WTC11 (cell line): ENCODE results near the gene IP6K3. TPM values are rescaled to one million over a fixed set of nuclear protein-coding genes. Genes with fewer than 3 reads are reported as not detected.

Experiments used
- ATAC-seq: fragments of 200-7000 bp; cut with Tn5 transposase; 2 replicates; pipeline ENCODE4 v1.10.0; 2021; ENCODE audit warnings: mild to moderate bottlenecking, moderate library complexity
- CTCF ChIA-PET: fragments of 300-600 bp; sonication (Branson Sonifier 250); formaldehyde crosslinking; loops from one replicate; lab custom pipeline; 2021; ENCODE audit warnings: antibody characterized with exemption; lab: Charles Lee
- POLR2A ChIA-PET: fragments of 350-600 bp; sonication (Branson Sonifier 250); formaldehyde crosslinking; loops from one replicate; lab custom pipeline; 2021; ENCODE audit warnings: antibody characterized with exemption; lab: Charles Lee
- DNase-seq: peaks from one replicate; pipeline ENCODE4 v3.0.0; 2021; ENCODE audit warnings: low spot score
- H3K27ac Mint-ChIP-seq: 2 replicates; pipeline ENCODE4 v1.8.0; 2021; ENCODE audit warnings: mixed read lengths
- H3K27me3 Mint-ChIP-seq: 2 replicates; pipeline ENCODE4 v1.8.0; 2021; ENCODE audit warnings: low read depth, mild to moderate bottlenecking, moderate library complexity, mixed read lengths
- H3K36me3 Mint-ChIP-seq: 2 replicates; pipeline ENCODE4 v1.8.0; 2021; ENCODE audit warnings: mixed read lengths
- H3K4me1 Mint-ChIP-seq: 2 replicates; pipeline ENCODE4 v1.8.0; 2022; ENCODE audit warnings: mixed read lengths
- H3K4me3 Mint-ChIP-seq: 2 replicates; pipeline ENCODE4 v1.8.0; 2021; ENCODE audit warnings: mild to moderate bottlenecking, moderate library complexity, mixed read lengths
- H3K9me3 Mint-ChIP-seq: 2 replicates; pipeline ENCODE4 v1.8.0; 2021; ENCODE audit warnings: mixed read lengths
- E2F4 ChIP-seq: sonication (generic); formaldehyde crosslinking; IDR thresholded peaks from 2 replicates; pipeline ENCODE4 v1.8.1; 2022; ENCODE audit warnings: low read depth, mild to moderate bottlenecking, moderate library complexity, missing genetic modification reagents, borderline replicate concordance
- FOXP1 ChIP-seq: sonication (generic); formaldehyde crosslinking; IDR thresholded peaks from 2 replicates; pipeline ENCODE4 v1.8.0; 2022; ENCODE audit warnings: missing genetic modification reagents, mild to moderate bottlenecking, moderate library complexity, borderline replicate concordance
- MXD4 ChIP-seq: fragments of 250-450 bp; sonication (Bioruptor Pico); IDR thresholded peaks from 2 replicates; pipeline ENCODE4 v1.8.0; 2021; ENCODE audit warnings: mild to moderate bottlenecking, moderate library complexity, borderline replicate concordance
- NR2C2 ChIP-seq: sonication (generic); formaldehyde crosslinking; IDR thresholded peaks from 2 replicates; pipeline ENCODE4 v1.8.0; 2022; ENCODE audit warnings: mild to moderate bottlenecking, missing genetic modification reagents
- NR3C1 ChIP-seq: sonication (generic); formaldehyde crosslinking; conservative IDR thresholded peaks from 2 replicates; pipeline ENCODE4 v1.8.1; 2023; ENCODE audit warnings: low read depth, mild to moderate bottlenecking, missing genetic modification reagents
- TEAD4 ChIP-seq: sonication (generic); formaldehyde crosslinking; IDR thresholded peaks from 2 replicates; pipeline ENCODE4 v1.8.0; 2022; ENCODE audit warnings: mild to moderate bottlenecking, missing genetic modification reagents
- USF1 ChIP-seq: sonication (generic); formaldehyde crosslinking; IDR thresholded peaks from 2 replicates; pipeline ENCODE4 v1.8.0; 2022; ENCODE audit warnings: mild to moderate bottlenecking, missing genetic modification reagents
- USF2 ChIP-seq: sonication (generic); formaldehyde crosslinking; IDR thresholded peaks from 2 replicates; pipeline ENCODE4 v1.8.1; 2023; ENCODE audit warnings: mild to moderate bottlenecking, missing genetic modification reagents, moderate library complexity
- ZBTB21 ChIP-seq: sonication (generic); formaldehyde crosslinking; IDR thresholded peaks from 2 replicates; pipeline ENCODE4 v1.8.1; 2023; ENCODE audit warnings: mild to moderate bottlenecking, missing genetic modification reagents, borderline replicate concordance
- ZNF219 ChIP-seq: sonication (generic); formaldehyde crosslinking; IDR thresholded peaks from 2 replicates; pipeline ENCODE4 v1.8.0; 2023; ENCODE audit warnings: missing genetic modification reagents, mild to moderate bottlenecking, borderline replicate concordance
- ZNF317 ChIP-seq: sonication (generic); formaldehyde crosslinking; IDR thresholded peaks from 2 replicates; pipeline ENCODE4 v1.8.1; 2023; ENCODE audit warnings: low read depth, mild to moderate bottlenecking, moderate library complexity, missing genetic modification reagents, borderline replicate concordance
- ZNF532 ChIP-seq: fragments of 250-450 bp; sonication (Bioruptor Pico); IDR thresholded peaks from 2 replicates; pipeline ENCODE4 v1.9.0; 2021; ENCODE audit warnings: mild to moderate bottlenecking, borderline replicate concordance
- total RNA-seq: library from RNA; stranded (reverse); gene quantifications from 3 replicates; pipeline ENCODE4 v1.2.3, GENCODE V29; 2021

Gene IP6K3
- total RNA-seq, 1 experiment from 2014 or later, result 1.1 TPM

- Mint-ChIP-seq H3K36me3 (peaks cover 32% of the 10 kb centered on the region), H3K4me3 (no peak overlapping the region), H3K27ac (peak overlapping the region; percentile 84), H3K27me3 (no peaks in the 10 kb centered on the region), H3K9me3 (no peaks in the 10 kb centered on the region), H3K4me1 (peaks cover 73% of the 10 kb centered on the region)
- ChIA-PET POLR2A (no interaction called here), CTCF (interaction anchor here (1.2 kb wide), 1 partner anchor 14 kb away, joined by 6 read pairs; no protein-coding TSS in a partner anchor)
- DNase-seq (no peak), ATAC-seq (no peak)
- no peak for TF ChIP-seq FOXP1 (CRISPR knock-in tag)
- TF ChIP-seq ZBTB21 (CRISPR knock-in tag), result no peak
- no peak for TF ChIP-seq USF2 (CRISPR knock-in tag)
- no peak for TF ChIP-seq E2F4 (CRISPR knock-in tag)
- TF ChIP-seq ZNF219 (CRISPR knock-in tag), result no peak
Observed at GRCh38 chr6:33784787-33785186, 38.1 kb upstream of the IP6K3 start.

- DNase-seq, result no peak
- no peaks in the 10 kb centered on the region for H3K9me3 Mint-ChIP-seq
- peaks cover 40% of the 10 kb centered on the region for H3K36me3 Mint-ChIP-seq
- ChIA-PET CTCF (interaction anchor here (1.2 kb wide), 1 partner anchor 13 kb away, joined by 6 read pairs; no protein-coding TSS in a partner anchor), POLR2A (no interaction called here)
- H3K27me3 Mint-ChIP-seq, result no peaks in the 10 kb centered on the region
- no peak overlapping the region for H3K4me3 Mint-ChIP-seq
- ATAC-seq, result no peak
- TF ChIP-seq ZNF532 (CRISPR knock-in tag) (no peak), USF1 (no peak), MXD4 (no peak), NR2C2 (no peak)
- H3K27ac Mint-ChIP-seq, result peak overlapping the region; percentile 35; the same call in 1 of the 2 replicates
- H3K4me1 Mint-ChIP-seq, result peaks cover 74% of the 10 kb centered on the region
Observed at GRCh38 chr6:33783781-33784520, 37.2 kb upstream of the IP6K3 start.

- Mint-ChIP-seq H3K4me3 (no peak overlapping the region), H3K9me3 (no peaks in the 10 kb centered on the region), H3K4me1 (peaks cover 78% of the 10 kb centered on the region), H3K27ac (peak overlapping the region; percentile 94), H3K36me3 (peaks cover 54% of the 10 kb centered on the region), H3K27me3 (no peaks in the 10 kb centered on the region)
- ChIA-PET POLR2A (no interaction called here), CTCF (interaction anchor here (1.1 to 5.4 kb wide), 2 partner anchors 13 to 16 kb away, joined by 3 to 86 read pairs; no protein-coding TSS in a partner anchor)
- no peak for DNase-seq
- no peak for ATAC-seq
- TF ChIP-seq ZNF317, result no peak
- TF ChIP-seq NR3C1, result no peak
- no peak for TF ChIP-seq TEAD4 (CRISPR knock-in tag)
Observed at GRCh38 chr6:33782561-33782960, 35.9 kb upstream of the IP6K3 start.
